Erythroblast (primary cell): ENCODE data around the gene PTPRN2.

ENCODE experiments used
- GATA1 ChIP-seq: IDR thresholded peaks from 2 replicates; pipeline ENCODE4 v1.6.1; 2011; ENCODE audit warnings: low read depth, mild to moderate bottlenecking, control low read depth, low read length, moderate library complexity
- POLR2A ChIP-seq: IDR thresholded peaks from 2 replicates; pipeline ENCODE4 v1.6.1; 2011; ENCODE audit warnings: mild to moderate bottlenecking, low read length

DNA sequence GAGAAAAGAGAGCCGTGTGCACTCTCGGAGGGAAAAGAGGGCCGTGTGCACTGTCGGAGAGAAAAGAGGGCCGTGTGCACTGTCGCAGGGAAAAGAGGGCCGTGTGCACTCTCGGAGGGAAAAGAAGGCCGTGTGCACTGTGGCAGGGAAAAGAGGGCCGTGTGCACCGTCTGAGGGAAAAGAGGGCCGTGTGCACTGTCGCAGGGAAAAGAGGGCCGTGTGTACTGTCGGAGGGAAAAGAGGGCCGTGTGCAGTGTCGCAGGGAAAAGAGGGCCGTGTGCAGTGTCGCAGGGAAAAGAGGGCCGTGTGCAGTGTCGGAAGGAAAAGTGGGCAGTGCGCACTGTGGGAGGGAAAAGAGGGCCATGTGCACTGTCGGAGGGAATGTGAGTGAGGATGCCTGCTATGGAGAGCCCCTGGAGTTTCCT is 1062.1 kb downstream of the PTPRN2 start:
- no peak for TF ChIP-seq POLR2A
- no peak for TF ChIP-seq GATA1
